Hematopoietic multipotent progenitor cell treated with erythropoietin and hydrocortisone succinate and interleukin-3 and kit ligand, for 8 days (in vitro differentiated cells): Measurements from ENCODE around the gene CCDC13.
"Not testable (repeated sequence)": the region's sequence is repeated elsewhere in the genome, so short reads cannot be mapped to it uniquely, and the experiment has no call there.

Experiments
- DNase-seq: peaks from one replicate; pipeline ENCODE4 v3.0.0-alpha.2; 2015

Gene CCDC13

GRCh38 chr3:42772670-42773408, at the start of gene CCDC13:
CCDC13 (minus strand) TSS chr3:42773253; CDS start chr3:42758345, 14,908 bp downstream.
- DNase-seq, result peak; percentile 93

GRCh38 chr3:42822828-42823227, 49.8 kb upstream of the CCDC13 start:
- no peak for DNase-seq

- DNase-seq, result no peak
Measured at GRCh38 chr3:42820746-42821051, 47.6 kb upstream of the CCDC13 start.

- DNase-seq, result no peak
Measured at GRCh38 chr3:42819351-42819965, 46.4 kb upstream of the CCDC13 start.

GRCh38 chr3:42815826-42816225, 42.8 kb upstream of the CCDC13 start:
- DNase-seq, result no peak

- peak; percentile 91 for DNase-seq
Measured at GRCh38 chr3:42814914-42815507, 42.0 kb upstream of the CCDC13 start.

- no peak for DNase-seq
Measured at GRCh38 chr3:42814246-42814645, 41.2 kb upstream of the CCDC13 start.

- peak; percentile 60 for DNase-seq
Measured at GRCh38 chr3:42811118-42811883, 38.2 kb upstream of the CCDC13 start.

- not testable (repeated sequence) for DNase-seq
Measured at GRCh38 chr3:42810706-42811105, 37.7 kb upstream of the CCDC13 start.

GRCh38 chr3:42809202-42809601, 36.1 kb upstream of the CCDC13 start, which contains the start of gene ACKR2:
ACKR2 (plus strand) TSS chr3:42809445; CDS start chr3:42864503, 55,058 bp downstream.
- DNase-seq, result no peak

GRCh38 chr3:42807929-42808328, 34.9 kb upstream of the CCDC13 start:
- DNase-seq, result no peak

GRCh38 chr3:42805141-42805821, 32.2 kb upstream of the CCDC13 start:
- peak; percentile 23 for DNase-seq

- DNase-seq, result no peak
Measured at GRCh38 chr3:42804831-42805132, 31.7 kb upstream of the CCDC13 start.

GRCh38 chr3:42804106-42804830, 31.2 kb upstream of the CCDC13 start, which contains the start of gene HIGD1A:
HIGD1A (minus strand) TSS chr3:42804490; CDS start chr3:42794253, 10,237 bp downstream.
- DNase-seq, result peak; percentile 96

GRCh38 chr3:42803414-42804105, 30.5 kb upstream of the CCDC13 start:
- peak; percentile 60 for DNase-seq

GRCh38 chr3:42802876-42803413, 29.9 kb upstream of the CCDC13 start:
- no peak for DNase-seq

GRCh38 chr3:42801784-42802183, 28.7 kb upstream of the CCDC13 start:
- DNase-seq, result no peak

GRCh38 chr3:42801048-42801620, 28.1 kb upstream of the CCDC13 start:
- DNase-seq, result no peak

GRCh38 chr3:42800251-42800650, 27.2 kb upstream of the CCDC13 start:
- DNase-seq, result no peak

GRCh38 chr3:42799376-42799775, 26.3 kb upstream of the CCDC13 start:
- no peak for DNase-seq

GRCh38 chr3:42796332-42796885, 23.4 kb upstream of the CCDC13 start:
- DNase-seq, result no peak
